HG02623 (cell line): Measurements from ENCODE around the gene ADCY5.
"Not testable (repeated sequence)": the region's sequence is repeated elsewhere in the genome, so short reads cannot be mapped to it uniquely, and the experiment has no call there.

Experiments used
- ATAC-seq: cut with Tn5 transposase; IDR thresholded peaks from one replicate; pipeline ENCODE4 v1.9.1; 2021; ENCODE audit warnings: moderate library complexity; ENCODE audit not compliant: unreplicated experiment

The ADCY5 gene

DNA sequence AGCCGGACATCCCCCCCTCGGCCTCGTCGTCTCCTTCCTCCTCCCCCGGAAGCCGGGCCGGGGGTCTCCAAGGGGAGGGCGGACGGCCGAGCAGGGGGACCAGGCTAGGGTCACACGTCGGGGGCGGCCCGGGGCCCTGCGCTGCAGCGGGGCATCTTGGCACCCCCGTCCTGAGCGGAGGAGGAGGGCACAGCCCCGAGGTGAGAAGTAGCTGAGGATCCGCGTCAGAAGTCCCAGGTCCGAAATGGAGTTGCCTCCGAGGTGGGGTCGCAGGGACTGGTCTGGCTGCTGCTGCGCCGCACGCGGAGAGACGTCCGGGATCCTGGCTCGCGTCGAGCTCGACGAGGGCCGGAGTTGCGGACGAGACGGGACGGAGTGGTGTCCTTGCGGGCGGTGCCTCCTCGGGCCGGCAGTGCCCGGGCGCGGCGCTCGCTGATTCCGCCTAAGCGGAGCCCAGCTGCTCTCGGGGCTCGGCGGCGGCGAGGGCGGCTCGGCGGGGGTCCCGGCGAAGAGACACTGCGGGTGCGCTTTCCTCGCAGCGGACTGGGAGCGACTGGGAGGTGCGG lies at the start of gene ADCY5:
Gene ADCY5 (minus strand): TSS at position 555 of the 566 bp plus-strand sequence. CDS start 545 bp downstream, at position 10.
- no peak for ATAC-seq

DNA sequence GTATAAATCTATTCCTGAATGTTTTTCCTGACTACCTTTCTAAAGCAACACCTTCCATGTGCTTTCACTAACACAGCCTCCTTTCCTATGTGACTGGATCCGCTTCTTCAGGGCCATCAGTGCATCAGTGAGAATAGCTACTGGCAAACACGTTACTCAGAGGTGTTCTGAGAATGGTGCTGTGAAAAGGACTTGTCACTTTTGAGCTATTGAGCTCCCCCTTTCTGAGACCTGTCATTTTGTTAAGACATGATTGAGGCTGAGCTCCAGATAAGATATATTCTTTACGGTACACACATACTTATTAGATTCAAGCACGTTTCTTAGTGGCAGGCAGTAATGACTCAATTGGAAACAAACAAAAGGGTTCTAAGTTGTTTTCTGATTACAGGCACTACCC lies 45.0 kb upstream of the ADCY5 start:
- no peak for ATAC-seq

DNA sequence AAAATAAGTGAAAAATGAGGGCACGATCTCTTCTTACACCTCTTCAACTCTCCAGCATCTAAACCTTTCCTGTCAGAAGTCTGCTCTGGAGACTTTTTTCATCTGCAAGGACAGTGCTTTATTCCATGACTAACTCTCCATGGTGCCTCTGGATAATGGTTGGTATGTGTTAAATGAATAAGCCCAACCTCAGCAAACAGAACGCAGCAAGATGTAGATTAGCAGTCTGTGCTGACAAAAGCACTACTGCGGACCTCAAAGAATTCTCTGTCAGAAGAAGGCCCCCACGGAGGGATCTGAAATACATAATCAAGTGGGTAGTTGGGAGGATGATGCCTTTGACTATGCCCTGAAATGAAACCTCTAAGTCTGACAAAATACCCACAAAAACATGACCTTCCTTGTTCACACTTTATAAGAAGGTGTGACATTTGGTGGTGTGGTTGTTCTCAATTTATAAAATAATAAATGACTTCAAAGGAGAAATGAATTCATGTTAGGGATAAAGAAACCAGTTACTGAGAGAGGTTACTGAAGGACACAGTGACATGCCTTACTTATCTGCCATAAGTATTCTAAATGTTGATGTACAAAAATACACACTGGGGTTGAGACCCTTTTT lies 43.2 kb upstream of the ADCY5 start:
- no peak for ATAC-seq

- ATAC-seq, result no peak
Measured at GRCh38 chr3:123489400-123490004, 40.6 kb upstream of the ADCY5 start.

DNA sequence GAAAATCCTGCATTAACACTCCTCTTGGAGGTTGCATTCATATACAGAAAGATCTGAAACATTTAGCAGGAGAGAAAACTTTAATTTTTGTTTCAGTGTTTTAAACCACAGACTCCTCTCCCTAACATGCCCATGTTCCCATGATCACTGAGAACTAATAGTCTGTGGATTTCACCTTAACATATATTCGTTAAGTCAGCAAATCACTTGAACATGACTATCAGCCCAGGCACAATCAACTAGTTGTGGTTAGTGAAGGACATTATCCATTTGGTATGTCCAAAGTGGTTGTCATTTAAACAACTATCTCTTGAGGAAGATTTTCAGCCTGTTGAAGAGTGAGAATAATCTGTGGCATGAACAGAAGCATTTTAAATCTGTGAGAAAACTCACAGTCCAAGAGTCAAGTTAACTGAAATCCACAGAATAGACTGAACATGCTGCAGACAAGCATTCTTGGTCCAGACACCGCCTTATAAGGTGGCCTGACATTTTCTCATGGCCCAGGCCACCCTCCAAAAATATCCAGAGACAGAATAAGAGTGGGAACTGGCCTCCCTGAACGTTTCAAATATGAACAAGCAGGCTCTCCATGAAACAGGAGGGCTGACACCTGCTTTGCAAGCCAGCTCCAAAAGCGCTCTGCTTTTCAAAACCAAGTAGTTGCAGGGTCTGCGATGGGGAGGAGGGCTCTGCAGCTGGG lies 39.9 kb upstream of the ADCY5 start:
- ATAC-seq, result no peak

- not testable (repeated sequence) for ATAC-seq
Measured at GRCh38 chr3:123487063-123487462, 38.2 kb upstream of the ADCY5 start.

GRCh38 chr3:123486460-123486859 lies 37.6 kb upstream of the ADCY5 start:
- no peak for ATAC-seq

GRCh38 chr3:123485551-123485950 lies 36.7 kb upstream of the ADCY5 start:
- no peak for ATAC-seq

DNA sequence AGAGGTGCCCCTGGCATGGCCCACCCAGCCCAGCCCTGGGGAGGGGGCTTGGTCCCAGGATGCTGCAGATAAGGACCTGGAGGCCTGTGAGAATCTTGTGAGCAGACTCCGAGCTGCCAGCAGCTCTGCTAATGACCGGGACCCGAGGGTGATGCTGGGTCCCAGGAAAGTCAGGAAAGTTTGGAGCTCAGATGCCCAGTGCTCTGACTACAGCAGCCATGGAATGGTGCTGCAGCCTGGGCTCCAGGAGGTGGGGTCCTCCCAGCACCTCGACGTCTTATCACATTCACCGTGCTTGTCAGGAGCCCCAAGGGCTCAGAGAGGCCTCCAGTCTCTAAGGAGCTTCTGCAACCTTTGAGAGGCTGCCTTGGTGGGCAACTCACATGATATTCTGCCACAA lies 34.3 kb upstream of the ADCY5 start:
- no peak for ATAC-seq

- no peak for ATAC-seq
Measured at GRCh38 chr3:123481722-123482457, 33.0 kb upstream of the ADCY5 start.

GRCh38 chr3:123481071-123481470 lies 32.2 kb upstream of the ADCY5 start:
- no peak for ATAC-seq

GRCh38 chr3:123480428-123480827 lies 31.5 kb upstream of the ADCY5 start:
- ATAC-seq, result no peak

GRCh38 chr3:123479891-123480290 lies 31.0 kb upstream of the ADCY5 start:
- ATAC-seq, result no peak

- no peak for ATAC-seq
Measured at GRCh38 chr3:123478314-123478713, 29.4 kb upstream of the ADCY5 start.

DNA sequence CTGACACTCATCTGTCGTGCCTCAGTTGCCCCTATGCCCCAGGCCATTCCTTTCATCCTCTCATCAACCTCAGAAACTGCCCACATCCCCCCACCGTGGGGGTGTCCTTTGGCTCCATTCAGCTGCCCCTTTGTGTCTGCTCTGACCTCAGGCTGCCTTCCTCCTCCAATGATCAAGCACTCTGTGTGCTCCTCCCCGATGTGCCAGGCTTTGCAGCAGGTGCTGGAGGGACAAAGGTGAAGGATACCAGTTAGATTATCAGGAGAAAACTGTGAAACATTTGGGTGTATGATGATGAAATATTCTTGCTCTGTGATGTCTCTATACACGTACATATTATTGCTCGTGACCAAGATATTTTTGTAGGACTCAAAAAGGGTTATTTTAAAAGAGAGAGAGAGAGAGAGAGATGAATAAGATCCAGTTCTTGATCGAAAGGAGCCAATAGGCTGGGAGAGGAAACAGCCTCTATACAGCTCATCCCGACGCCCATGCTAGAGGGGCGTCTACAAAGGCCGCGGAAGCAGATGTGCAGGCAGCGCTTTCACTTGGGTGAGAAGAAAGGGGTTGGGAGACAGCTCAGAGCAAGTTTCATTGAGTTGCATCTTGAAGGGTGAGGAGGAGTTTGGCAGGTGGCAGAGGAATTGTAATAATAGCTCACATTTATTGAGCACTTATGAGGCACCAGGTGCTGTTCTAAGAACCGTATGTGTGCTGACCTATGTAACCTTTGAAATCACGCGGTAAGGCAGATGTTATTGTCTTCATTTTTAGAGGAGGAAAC lies 28.3 kb upstream of the ADCY5 start:
- ATAC-seq, result no peak

GRCh38 chr3:123475786-123476185 lies 26.9 kb upstream of the ADCY5 start:
- ATAC-seq, result no peak

DNA sequence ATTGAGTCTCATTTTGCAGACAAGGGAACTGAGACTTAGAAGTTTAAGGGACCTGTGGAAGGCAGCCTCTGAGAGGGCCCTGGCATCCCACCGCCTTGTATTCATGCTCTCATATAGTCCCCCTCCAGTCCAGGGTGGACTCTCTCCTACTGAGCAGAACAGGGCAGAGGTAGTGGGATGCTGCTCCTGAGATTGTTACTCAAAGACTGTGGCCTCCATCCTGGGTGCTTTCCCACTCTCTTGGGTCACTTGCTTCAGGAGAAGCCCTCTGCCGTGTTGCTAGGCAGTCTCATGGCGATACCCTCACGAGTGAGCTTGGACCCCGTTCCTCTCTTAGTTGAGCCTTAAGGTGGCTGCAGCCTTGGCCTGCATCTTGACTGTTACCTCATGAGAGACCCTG lies 22.2 kb upstream of the ADCY5 start:
- no peak for ATAC-seq

DNA sequence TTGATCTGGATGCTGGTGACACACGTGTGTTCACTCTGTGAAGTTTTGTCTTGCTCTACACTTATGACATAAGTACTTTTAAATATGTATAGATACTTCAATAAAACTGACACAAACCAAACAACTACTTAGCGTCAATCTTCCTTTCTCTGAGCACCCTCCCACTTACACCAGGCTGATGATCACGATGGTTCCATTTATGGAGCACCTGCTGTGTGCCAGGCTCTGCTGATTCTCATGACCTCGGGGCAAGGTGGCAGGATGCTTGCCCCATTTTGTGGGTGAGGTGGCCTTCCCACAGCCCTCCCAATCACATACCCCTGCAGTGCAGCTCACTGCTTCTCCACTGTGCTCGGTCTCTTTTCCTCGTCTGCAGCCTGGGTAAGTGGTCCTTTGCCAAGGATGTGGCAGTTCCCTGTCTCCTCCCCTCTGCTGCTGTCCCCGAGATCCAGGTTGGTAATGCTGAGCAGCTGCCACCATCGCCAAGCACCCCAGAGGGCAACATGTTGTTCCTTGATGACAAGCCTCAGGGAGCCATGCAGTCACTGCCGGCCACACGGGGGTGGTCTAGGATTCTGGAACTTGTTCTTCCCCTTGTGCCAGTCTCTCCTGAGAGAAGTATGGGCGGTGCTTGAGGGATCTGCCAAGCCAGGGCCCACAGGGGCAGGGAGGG lies 20.6 kb upstream of the ADCY5 start:
- no peak for ATAC-seq

- ATAC-seq, result no peak
Measured at GRCh38 chr3:123467046-123467445, 18.2 kb upstream of the ADCY5 start.

DNA sequence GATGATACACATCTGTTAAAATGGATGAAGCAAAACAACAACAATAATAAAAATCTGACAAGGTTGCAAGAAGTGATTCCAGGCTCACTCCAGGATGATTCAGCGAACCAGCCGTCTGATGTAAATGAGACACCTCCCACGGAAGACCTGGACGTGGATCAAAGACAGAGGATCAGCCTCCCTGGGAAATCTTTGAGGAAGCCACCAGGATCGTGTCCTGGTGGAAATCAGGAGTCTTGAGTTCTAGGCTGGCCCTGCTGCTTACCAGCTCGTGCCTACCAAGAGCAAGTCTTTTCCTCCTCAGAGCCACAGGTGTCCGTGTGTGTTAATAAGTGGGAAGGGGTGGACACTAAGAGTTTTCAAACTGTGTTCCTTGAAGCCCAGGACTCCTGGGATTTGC lies 15.3 kb upstream of the ADCY5 start:
- no peak for ATAC-seq
